ENCODE data around the gene ANKFY1.

Gene ANKFY1

DNA sequence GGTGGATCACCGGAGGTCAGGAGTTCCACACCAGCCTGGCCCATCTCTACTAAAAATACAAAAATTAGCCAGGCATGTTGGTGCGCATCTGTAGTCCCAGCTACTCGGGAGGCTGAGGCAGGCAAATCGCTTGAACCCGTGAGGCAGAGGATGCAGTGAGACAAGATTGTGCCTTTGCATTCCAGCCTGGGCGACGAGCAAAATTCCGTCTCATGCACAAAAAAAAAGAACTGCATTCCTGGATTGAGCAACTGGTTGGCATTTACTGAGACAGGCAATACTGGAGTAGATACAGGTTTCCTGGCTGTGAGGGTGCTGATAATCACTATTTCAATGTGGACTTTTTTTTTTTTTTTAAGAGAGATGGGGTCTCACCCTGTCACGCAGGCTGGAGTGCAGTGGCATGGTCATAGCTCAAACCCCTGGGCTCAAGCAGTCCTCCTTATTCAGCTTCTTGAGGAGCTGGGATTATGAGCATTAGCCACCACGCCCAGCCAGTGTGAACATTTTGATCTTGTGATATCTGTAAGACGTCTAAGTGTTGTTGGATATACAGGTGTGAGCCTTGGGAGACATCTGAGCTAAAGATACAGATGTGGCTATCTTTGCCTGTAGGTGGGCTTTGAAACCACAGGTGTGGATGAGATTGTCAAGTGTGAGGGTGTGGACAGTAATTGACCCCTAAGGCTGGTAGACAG is 115.0 kb downstream of the ANKFY1 start:
- H3K36me3 ChIP-seq (ENCODE audit: control insufficient read depth, low read length): peaks cover 4% of the 10 kb centered on the region; the same call in 1 of the 2 replicates
- no peak overlapping the region for H3K4me2 ChIP-seq (ENCODE audit: low read length)
- no peak overlapping the region for H3K27ac ChIP-seq (ENCODE audit: low read depth, low read length)
- no peak overlapping the region for H3K4me3 ChIP-seq (ENCODE audit: low read length)
- H3K79me2 ChIP-seq (ENCODE audit: control insufficient read depth, low read length): peaks cover 16% of the 10 kb centered on the region
- no peaks in the 10 kb centered on the region for H3K27me3 ChIP-seq (ENCODE audit: control insufficient read depth, low read length)
- H3K4me1 ChIP-seq (ENCODE audit: control insufficient read depth, low read length): peaks cover 11% of the 10 kb centered on the region
- H3K9me2 ChIP-seq (replicated peaks; ENCODE audit: control insufficient read depth, low read length): no peaks in the 10 kb centered on the region
- H4K20me1 ChIP-seq (ENCODE audit: control insufficient read depth, insufficient read depth, low read depth, low read length): no peaks in the 10 kb centered on the region
- H3F3A ChIP-seq (ENCODE audit: control insufficient read depth, insufficient read depth): 0 out of 2 replicates have a peak, but pooled peaks cover 3% of the 10 kb centered on the region
- TF ChIP-seq, protein P1, sequence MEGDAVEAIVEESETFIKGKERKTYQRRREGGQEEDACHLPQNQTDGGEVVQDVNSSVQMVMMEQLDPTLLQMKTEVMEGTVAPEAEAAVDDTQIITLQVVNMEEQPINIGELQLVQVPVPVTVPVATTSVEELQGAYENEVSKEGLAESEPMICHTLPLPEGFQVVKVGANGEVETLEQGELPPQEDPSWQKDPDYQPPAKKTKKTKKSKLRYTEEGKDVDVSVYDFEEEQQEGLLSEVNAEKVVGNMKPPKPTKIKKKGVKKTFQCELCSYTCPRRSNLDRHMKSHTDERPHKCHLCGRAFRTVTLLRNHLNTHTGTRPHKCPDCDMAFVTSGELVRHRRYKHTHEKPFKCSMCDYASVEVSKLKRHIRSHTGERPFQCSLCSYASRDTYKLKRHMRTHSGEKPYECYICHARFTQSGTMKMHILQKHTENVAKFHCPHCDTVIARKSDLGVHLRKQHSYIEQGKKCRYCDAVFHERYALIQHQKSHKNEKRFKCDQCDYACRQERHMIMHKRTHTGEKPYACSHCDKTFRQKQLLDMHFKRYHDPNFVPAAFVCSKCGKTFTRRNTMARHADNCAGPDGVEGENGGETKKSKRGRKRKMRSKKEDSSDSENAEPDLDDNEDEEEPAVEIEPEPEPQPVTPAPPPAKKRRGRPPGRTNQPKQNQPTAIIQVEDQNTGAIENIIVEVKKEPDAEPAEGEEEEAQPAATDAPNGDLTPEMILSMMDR (IDR thresholded peaks at IDR 0.05; ENCODE audit: low read depth, low read length, poor library complexity, severe bottlenecking): no peak
- no peak for TF ChIP-seq EZH2phosphoT487 (IDR thresholded peaks at IDR 0.05; ENCODE audit: borderline replicate concordance, low read length)
- no peaks in the 10 kb centered on the region for H3K9me3 ChIP-seq (ENCODE audit: control insufficient read depth, insufficient read depth, low read length)

DNA sequence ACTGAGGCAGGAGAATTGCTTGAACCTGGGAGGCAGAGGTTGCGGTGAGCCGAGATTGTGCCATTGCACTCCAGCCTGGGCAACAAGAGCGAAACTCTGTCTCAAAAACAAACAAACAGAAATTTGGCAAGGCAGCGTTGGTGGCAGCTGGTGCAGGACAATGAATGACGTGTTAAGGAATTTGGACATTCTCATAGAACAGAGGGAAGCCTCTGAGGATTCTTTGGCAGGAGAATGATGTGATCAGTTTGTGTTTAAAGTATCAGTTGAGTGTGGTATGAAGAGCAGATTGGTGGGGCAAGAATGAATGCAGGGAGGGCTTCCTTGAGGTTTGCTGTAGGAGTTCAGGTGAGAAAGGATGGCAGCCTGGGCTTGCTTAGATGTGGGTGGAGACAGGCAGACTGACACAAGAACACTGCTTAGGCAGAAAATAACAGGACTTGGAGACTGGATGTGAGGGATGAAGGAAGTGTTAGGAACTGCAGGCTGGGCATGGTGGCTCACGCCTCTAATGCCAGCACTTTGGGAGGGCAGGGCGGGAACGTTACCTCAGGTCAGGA is 115.9 kb downstream of the ANKFY1 start:
- Histone ChIP-seq H3K4me3 (ENCODE audit: low read length) (no peak overlapping the region), H3K4me1 (ENCODE audit: control insufficient read depth, low read length) (peaks cover 11% of the 10 kb centered on the region), H3K4me2 (ENCODE audit: low read length) (no peak overlapping the region), H3K27ac (ENCODE audit: low read depth, low read length) (no peak overlapping the region), H3F3A (ENCODE audit: control insufficient read depth, insufficient read depth) (0 out of 2 replicates have a peak, but pooled peaks cover 3% of the 10 kb centered on the region), H3K36me3 (ENCODE audit: control insufficient read depth, low read length) (peaks cover 6% of the 10 kb centered on the region; the same call in 1 of the 2 replicates), H3K9me3 (ENCODE audit: control insufficient read depth, insufficient read depth, low read length) (no peaks in the 10 kb centered on the region), H3K9me2 (replicated peaks; ENCODE audit: control insufficient read depth, low read length) (no peaks in the 10 kb centered on the region), H3K79me2 (ENCODE audit: control insufficient read depth, low read length) (peaks cover 18% of the 10 kb centered on the region), H4K20me1 (ENCODE audit: control insufficient read depth, insufficient read depth, low read depth, low read length) (no peaks in the 10 kb centered on the region), H3K27me3 (ENCODE audit: control insufficient read depth, low read length) (no peaks in the 10 kb centered on the region)
- no peak for TF ChIP-seq EZH2phosphoT487 (IDR thresholded peaks at IDR 0.05; ENCODE audit: borderline replicate concordance, low read length)
- TF ChIP-seq, protein P1 (IDR thresholded peaks at IDR 0.05; ENCODE audit: low read depth, low read length, poor library complexity, severe bottlenecking): no peak

DNA sequence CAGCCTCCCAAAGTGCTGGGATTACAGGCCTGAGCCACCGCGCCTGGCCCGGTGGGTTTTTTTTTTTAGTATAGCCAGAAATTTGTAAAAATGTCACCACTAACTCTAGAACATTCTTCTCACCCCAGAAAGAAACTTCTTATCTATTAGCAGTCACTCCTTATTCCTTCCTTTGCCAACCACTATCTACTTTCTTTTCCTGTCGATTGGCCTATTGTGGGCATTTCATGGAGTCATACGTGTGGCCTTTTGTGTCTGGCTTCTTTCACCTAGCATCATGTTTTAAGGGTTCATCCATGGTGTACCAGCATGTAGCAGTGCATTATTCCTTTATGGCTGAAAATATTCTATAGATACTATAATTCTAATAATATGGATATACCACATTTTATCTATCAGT is 117.1 kb downstream of the ANKFY1 start:
- TF ChIP-seq EZH2phosphoT487 (IDR thresholded peaks at IDR 0.05; ENCODE audit: borderline replicate concordance, low read length): no peak
- Histone ChIP-seq H3K79me2 (ENCODE audit: control insufficient read depth, low read length) (peaks cover 30% of the 10 kb centered on the region), H3K27ac (ENCODE audit: low read depth, low read length) (no peak overlapping the region)

DNA sequence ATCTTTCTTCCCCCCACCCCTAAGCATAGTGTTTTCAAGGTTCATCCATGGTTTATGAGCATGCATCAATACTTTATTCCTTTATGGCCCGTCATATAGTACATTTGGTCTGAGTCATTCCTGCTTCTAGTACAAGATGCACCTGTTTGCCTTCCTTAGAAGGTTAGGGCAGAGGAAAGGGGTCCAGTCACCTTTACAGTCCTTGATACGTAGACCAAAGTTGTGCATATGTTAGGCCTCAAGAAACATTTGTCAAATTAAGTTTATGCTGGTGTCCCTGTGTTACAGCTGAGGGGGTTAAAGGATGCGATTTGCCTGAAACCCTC is 119.4 kb downstream of the ANKFY1 start:
- Histone ChIP-seq H3K27ac (ENCODE audit: low read depth, low read length) (peak overlapping the region; percentile 89), H3K79me2 (ENCODE audit: control insufficient read depth, low read length) (peaks cover 53% of the 10 kb centered on the region), H4K20me1 (ENCODE audit: control insufficient read depth, insufficient read depth, low read depth, low read length) (peaks cover 16% of the 10 kb centered on the region), H3K9me3 (ENCODE audit: control insufficient read depth, insufficient read depth, low read length) (no peaks in the 10 kb centered on the region), H3K4me2 (ENCODE audit: low read length) (peak overlapping the region; percentile 89), H3K9me2 (replicated peaks; ENCODE audit: control insufficient read depth, low read length) (no peaks in the 10 kb centered on the region), H3K36me3 (ENCODE audit: control insufficient read depth, low read length) (peaks cover 23% of the 10 kb centered on the region), H3K4me1 (ENCODE audit: control insufficient read depth, low read length) (peaks cover 31% of the 10 kb centered on the region), H3F3A (ENCODE audit: control insufficient read depth, insufficient read depth) (0 out of 2 replicates have a peak, but pooled peaks cover 3% of the 10 kb centered on the region), H3K4me3 (ENCODE audit: low read length) (peak overlapping the region; percentile 100), H3K27me3 (ENCODE audit: control insufficient read depth, low read length) (no peaks in the 10 kb centered on the region)
- TF ChIP-seq, protein P1 (IDR thresholded peaks at IDR 0.05; ENCODE audit: low read depth, low read length, poor library complexity, severe bottlenecking): no peak
- no peak for TF ChIP-seq EZH2phosphoT487 (IDR thresholded peaks at IDR 0.05; ENCODE audit: borderline replicate concordance, low read length)

More for the DNA sequence above, 117.1 kb downstream of the ANKFY1 start:
- Histone ChIP-seq H3K27me3 (ENCODE audit: control insufficient read depth, low read length) (no peaks in the 10 kb centered on the region), H3K36me3 (ENCODE audit: control insufficient read depth, low read length) (peaks cover 8% of the 10 kb centered on the region), H3K4me1 (ENCODE audit: control insufficient read depth, low read length) (peaks cover 15% of the 10 kb centered on the region), H3F3A (ENCODE audit: control insufficient read depth, insufficient read depth) (0 out of 2 replicates have a peak, but pooled peaks cover 3% of the 10 kb centered on the region), H3K9me2 (replicated peaks; ENCODE audit: control insufficient read depth, low read length) (no peaks in the 10 kb centered on the region), H3K9me3 (ENCODE audit: control insufficient read depth, insufficient read depth, low read length) (no peaks in the 10 kb centered on the region), H3K4me3 (ENCODE audit: low read length) (no peak overlapping the region), H4K20me1 (ENCODE audit: control insufficient read depth, insufficient read depth, low read depth, low read length) (peaks cover 4% of the 10 kb centered on the region), H3K4me2 (ENCODE audit: low read length) (no peak overlapping the region)

Data from DOHH2 (cell line).